GOT3 (cell line): ENCODE results near the gene ASB2.

Experiments
- DNase-seq: peaks from one replicate; lab custom pipeline; 2025; ENCODE audit warnings: mixed read lengths; lab: John Stamatoyannopoulos, UW

Gene ASB2

GRCh38 chr14:93980456-93981201 is 4.3 kb upstream of the ASB2 start:
- no peak for DNase-seq

DNA sequence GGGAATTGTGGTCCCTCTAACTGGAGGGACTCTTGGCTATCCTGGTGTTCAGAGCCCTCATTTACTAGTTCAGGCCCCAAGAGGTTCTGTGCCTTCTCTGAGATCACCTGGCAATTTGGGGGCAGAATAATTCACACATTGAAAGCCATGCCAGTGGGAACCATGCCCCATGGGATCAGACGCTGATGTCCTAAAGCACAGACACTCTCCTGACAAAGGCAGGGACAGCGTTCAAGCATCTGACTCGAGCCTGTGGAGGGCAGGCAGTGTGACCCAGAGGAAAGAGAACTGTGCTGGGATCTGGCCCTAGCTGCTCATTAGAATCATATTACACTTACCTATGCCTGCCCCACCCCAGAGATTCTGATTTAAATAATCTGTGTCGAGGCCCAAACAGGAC is 2.4 kb upstream of the ASB2 start:
- DNase-seq, result no peak

DNA sequence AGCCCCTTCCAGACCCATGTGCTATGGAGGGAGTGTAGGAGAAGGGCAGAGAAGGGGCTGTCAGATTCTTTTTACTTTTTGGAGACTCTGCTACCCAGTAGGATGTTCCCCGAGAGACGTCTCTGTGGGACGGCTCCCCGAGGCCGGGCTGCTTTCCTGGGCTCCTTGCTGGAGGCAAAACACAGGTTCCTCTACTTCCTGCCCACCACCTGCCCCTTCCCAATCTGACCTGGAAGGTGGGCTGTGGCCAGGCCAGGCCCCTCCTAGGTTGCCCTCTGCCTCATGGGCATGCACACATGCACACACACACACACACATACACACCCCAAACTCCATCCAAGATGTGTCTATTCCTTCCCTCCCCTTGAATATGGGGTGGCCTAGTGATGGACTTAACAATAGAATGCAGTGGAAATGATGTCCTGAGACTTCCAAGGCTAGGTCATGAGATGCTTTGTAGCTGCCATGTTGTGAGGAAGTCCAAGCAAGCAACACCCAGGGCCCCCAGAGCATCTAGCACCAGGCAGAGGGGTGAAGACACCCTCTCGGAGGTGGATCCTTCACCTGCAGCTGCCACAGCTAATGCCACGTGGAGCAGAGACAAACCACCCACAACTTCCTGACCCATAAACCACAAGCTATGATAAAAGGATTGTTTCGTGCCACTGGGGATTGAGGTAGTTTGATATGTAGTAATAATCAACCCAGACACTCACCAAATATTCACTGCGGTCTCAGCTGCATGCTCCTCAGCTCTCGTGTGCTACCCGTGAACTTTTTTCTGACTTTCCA is 1.6 kb upstream of the ASB2 start:
- DNase-seq, result no peak

DNA sequence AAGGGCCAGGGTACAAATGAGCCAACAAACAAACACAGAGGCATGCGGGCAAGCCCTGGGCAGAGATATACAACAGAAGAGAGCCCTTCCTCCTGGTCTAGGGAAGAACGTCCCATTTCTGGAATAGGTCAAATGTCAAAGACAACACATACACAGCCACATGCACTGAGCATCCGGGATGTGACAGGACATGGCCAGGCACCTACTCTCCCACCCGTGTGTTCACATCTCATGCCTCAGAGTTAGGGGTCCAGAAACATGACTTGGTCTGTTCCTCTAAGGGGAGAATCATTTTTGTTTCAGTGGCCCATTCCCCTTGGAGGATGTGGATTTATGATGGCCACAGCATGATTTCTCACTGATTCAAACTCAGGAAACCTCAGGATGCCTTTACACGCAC is 801 bp upstream of the ASB2 start:
- DNase-seq, result no peak

DNA sequence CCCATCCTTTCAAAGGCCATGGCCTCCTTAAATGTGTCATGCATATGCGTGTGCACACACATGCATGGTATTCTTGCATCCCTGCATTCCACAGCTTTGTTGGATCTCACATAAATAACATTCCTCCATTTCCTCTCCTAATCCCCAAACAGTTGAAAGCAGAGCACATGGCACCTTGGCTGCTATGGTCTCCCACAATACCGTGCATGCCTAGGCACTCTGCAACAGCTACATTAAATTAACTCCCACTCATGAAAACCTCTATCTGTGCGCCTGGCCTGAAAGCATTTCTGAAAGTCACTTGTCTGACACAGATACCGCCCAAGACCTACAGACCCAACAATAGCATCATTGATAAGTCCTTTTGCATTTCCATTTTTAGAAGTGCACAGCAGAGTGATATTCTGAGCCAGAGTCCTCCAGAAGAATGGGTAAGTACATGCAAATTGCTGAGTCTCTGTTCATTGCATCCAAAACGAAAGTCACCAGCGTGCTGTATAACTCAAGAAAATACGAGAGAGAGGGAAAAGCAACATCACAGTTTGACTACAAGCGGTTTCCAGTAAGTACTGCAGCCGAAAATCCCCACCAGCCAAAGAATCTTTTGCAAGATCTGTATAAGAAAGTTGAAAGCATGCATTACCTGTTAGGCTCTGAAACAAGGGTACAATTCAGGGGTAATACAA is 436 bp downstream of the ASB2 start:
- DNase-seq, result no peak

DNA sequence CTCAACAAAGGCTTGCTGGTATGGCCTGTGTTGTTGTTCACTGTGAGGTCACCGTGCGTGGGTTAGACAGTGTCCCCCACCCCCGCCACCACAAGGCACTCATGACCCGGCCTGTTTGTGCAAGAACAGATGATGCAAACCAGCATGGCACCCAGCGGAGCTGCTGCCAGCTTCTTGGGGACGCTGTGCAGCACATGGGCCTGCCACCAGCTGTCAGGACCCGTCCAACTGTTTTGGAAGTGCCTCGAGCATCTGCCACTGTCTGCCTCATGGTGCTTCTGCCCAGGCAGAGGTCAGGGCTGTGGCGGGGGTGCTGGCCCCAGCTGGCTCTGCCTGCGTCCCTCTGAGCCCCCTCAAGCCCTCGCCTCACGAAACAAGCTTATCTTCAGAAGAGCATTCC is 1.5 kb downstream of the ASB2 start:
- DNase-seq, result no peak

- no peak for DNase-seq
These were observed 2.1 kb downstream of the ASB2 start for GRCh38 chr14:93974299-93974698.

GRCh38 chr14:93973607-93974006 is 2.8 kb downstream of the ASB2 start:
- no peak for DNase-seq

- DNase-seq, result no peak
These were observed 3.7 kb downstream of the ASB2 start for GRCh38 chr14:93972618-93973205.

- no peak for DNase-seq
These were observed 4.7 kb downstream of the ASB2 start for GRCh38 chr14:93971635-93972027.

GRCh38 chr14:93970965-93971634 is 5.3 kb downstream of the ASB2 start:
- no peak for DNase-seq

DNA sequence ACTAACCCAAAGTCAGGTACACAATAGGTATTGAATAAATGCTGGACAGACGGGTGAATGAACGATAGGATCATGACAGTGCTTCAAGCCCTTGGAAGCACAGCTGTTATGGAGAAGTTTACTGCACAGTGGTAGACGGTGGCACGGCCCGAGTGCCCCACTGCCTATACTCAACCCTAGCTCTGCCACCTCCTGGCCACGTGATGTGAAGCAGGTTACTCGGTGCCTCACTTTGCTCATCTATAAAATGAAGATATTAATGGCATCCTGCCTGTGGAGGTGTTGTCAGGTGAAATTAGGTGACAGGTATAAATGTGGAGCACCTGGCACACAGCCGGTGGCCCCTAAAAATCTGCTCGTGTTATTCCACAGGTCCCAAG is 5.8 kb downstream of the ASB2 start:
- DNase-seq, result no peak

DNA sequence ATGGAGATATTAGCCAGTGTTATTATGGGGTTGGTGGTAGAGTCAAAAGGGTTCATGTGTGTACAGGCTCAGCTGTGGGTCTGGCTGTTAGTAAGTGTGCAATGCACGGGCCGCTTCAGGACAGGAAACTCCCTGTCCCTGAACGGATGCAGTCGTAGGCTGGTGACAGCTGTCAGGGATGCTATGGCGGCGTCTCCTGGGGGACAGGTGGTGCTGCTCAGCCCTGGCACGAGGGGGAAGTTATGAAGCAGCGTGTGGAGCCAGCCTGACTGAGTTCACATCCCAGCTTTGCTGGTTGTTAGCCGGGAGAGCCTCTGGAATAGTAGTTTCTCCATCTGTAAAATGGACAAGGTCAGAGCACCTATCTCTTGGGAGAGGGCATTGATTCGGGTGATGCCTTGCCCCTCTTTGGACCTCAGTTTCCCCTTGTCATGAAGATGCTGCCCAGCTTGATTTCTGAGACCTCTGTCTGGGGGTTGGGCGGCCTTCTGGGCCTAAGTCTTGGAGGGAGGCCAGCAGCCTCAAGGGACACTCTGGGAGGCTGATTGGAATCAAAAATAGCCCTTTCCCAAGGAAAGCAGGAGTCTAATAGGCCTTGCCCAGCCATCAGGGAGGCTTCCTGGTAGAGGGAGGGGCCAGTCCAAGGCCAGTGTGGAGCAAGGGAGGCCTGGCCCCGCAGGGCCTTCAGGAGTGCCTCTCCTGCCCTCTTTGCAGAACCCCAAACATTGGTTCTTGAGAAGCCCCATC is 7.1 kb downstream of the ASB2 start:
- DNase-seq, result no peak

DNA sequence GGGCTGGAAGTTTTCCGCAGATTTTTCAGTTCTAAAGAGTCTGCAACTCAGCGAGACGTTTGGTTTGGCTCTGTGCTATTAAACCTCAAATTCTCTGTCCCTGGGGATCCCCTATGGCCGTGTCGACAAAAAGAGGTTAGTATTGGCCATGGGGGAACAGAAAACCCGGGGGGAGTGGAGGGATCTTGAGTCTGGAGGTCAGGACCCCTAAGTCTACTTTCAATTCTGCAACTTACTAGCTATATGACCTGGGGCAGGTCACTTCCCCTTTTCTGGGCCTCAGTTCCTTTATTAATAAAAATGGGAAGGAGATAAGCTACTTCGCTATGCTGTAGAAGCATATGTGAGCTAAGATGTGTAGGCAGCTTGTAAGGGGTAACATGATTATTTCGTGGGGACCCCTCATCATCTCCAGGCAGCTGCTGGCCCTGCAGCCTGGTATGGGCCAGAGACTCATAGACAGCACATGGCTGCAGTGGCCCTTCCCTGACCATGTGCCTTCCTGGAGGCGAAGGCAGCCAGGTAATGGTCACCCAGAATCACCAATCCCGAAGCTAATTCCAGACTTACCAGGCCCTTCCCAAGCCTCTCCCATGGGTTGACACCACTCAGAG is 8.6 kb downstream of the ASB2 start:
- no peak for DNase-seq

GRCh38 chr14:93965946-93966474 is 10.4 kb downstream of the ASB2 start:
- no peak for DNase-seq

- no peak for DNase-seq
These were observed 11.0 kb downstream of the ASB2 start for GRCh38 chr14:93965287-93965821.

- DNase-seq, result no peak
These were observed 11.5 kb downstream of the ASB2 start for GRCh38 chr14:93964820-93965286.

DNA sequence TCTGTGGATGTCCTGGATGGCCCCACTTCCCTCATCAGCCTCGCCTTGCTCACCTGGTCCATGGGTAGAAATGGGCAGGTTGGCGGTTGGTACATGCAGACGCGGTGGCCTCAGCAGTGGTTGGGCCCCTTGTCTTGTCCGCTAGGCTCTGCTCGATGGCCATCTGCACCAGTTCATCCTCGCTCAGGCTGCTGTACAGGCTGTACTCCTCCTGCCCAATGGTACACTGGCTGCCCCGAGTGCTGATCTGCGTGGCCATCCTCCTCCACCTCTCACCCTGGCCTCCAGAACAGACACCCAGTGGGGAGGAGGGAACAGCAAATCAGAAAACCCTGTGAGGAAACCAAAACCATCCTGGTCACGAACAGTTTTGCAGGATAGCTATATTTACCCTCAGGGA is 12.1 kb downstream of the ASB2 start:
- DNase-seq, result no peak

DNA sequence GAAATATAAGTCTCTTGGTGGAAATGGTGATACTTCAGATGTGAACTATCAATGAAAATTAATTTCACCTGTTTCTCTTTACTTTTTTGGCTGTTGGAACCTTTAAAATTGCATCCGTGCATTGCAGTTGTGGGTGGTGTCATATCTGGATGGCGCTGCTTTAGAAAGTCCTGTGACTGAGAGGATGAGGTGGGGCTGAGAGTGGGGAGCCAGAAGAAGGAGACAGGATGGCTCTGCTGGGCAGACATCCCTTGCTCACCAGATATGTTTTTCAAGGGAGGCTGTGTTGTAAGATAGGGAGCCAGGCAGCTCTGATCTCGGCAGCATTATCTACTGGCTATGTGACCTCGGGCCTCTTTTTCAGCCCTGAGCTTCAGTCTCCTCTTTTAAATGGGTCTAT is 12.7 kb downstream of the ASB2 start:
- no peak for DNase-seq
